ENCODE data around the gene GTF2A2. TPM values are rescaled to one million over a fixed set of nuclear protein-coding genes. Genes with fewer than 3 reads are reported as not detected.

Gene GTF2A2
- total and polyA plus RNA-seq, 4 donors = 11.7 to 101 (median 27.2) TPM

DNA sequence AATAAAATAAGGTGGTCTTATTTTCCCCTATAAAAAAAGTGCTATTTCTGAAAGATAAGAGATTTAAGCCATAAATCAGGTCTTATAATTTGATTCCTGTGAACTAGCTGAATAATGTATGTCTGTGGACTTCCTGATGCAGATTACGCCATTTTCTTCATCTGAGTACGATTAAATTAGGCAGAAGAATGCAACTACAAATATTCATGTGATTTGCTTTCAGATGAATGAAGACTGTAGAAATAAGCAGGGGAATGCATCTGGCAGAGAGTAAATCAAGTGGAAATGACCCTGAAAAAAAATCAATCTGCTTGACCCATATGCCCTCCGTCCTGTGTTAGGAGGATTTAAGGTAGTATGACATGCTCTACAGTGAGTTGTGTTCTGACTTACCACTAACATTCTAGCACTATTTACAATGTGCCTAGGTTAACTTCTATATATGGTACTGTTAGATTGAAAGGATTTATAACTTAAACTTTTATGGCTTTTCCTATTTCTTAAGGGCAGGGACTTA, 17.1 kb upstream of the GTF2A2 start:
- no peaks in the 10 kb centered on the region for H3K27me3 ChIP-seq (ENCODE audit: control insufficient read depth in 4 of 4, insufficient read depth in 4 of 4, low read length in 3 of 4)
- no peak overlapping the region for H3K27ac ChIP-seq (ENCODE audit: low read depth in 1 of 2, low read length in 2 of 2)
- H3K36me3 ChIP-seq (ENCODE audit: control insufficient read depth in 4 of 4, insufficient read depth in 3 of 4, low read depth in 1 of 4, low read length in 3 of 4) = peaks cover 22 to 79% (median 60%) of the 10 kb centered on the region in 4 donors
- TF ChIP-seq, protein P1, sequence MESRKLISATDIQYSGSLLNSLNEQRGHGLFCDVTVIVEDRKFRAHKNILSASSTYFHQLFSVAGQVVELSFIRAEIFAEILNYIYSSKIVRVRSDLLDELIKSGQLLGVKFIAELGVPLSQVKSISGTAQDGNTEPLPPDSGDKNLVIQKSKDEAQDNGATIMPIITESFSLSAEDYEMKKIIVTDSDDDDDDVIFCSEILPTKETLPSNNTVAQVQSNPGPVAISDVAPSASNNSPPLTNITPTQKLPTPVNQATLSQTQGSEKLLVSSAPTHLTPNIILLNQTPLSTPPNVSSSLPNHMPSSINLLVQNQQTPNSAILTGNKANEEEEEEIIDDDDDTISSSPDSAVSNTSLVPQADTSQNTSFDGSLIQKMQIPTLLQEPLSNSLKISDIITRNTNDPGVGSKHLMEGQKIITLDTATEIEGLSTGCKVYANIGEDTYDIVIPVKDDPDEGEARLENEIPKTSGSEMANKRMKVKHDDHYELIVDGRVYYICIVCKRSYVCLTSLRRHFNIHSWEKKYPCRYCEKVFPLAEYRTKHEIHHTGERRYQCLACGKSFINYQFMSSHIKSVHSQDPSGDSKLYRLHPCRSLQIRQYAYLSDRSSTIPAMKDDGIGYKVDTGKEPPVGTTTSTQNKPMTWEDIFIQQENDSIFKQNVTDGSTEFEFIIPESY (IDR thresholded peaks at IDR 0.05) = no peak
- TF ChIP-seq GABPA (IDR thresholded peaks at IDR 0.05 in 1 of 2, conservative IDR thresholded peaks at IDR 0.05 in 1 of 2) (no peak), HNF4A (conservative IDR thresholded peaks at IDR 0.05) (peak in 1 of 2 donors; percentile 11)
- WGBS = 55% methylated on average over 3 of the region's 3 CpGs
- no peak for DNase-seq (ENCODE audit: low spot score)
- no peak overlapping the region for H3K4me3 ChIP-seq (ENCODE audit: low read depth in 1 of 3, low read length in 3 of 3)
- H3K9me3 ChIP-seq (ENCODE audit: control insufficient read depth in 4 of 4, low read length in 3 of 4) = no peaks in the 10 kb centered on the region
- H3K4me1 ChIP-seq (ENCODE audit: control insufficient read depth in 4 of 4, insufficient read depth in 4 of 4, low read length in 3 of 4) = peaks cover 0 to 7% (median 5%) of the 10 kb centered on the region in 4 donors
- peak overlapping the region in 1 of 2 donors; percentile 31 for H3K9ac ChIP-seq (ENCODE audit: low read depth in 1 of 2, low read length in 2 of 2)

DNA sequence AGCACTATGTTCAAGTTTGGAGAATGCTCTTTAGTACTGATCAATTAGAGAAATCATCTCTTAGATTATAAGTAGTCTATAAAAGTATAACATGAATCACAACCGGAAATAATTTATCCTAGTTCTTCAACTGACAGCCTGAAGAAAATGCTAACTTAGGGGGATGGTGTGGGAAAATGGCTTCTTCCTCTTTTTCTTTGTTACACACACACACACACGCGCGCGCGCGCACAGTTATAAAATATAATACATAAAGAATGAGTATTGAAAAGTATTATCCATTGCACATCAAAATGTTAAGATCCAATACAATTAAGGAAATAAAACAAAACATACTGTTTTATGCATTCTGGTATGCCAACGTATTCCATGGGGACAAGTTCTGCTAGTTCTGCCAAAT, 11.2 kb upstream of the GTF2A2 start:
- Histone ChIP-seq H3K36me3 (ENCODE audit: control insufficient read depth in 4 of 4, insufficient read depth in 3 of 4, low read depth in 1 of 4, low read length in 3 of 4) (peaks cover 8 to 60% (median 56%) of the 10 kb centered on the region in 4 donors), H3K9ac (ENCODE audit: low read depth in 1 of 2, low read length in 2 of 2) (no peak overlapping the region), H3K27ac (ENCODE audit: low read depth in 1 of 2, low read length in 2 of 2) (no peak overlapping the region), H3K4me1 (ENCODE audit: control insufficient read depth in 4 of 4, insufficient read depth in 4 of 4, low read length in 3 of 4) (no peaks in the 10 kb centered on the region), H3K4me3 (ENCODE audit: low read depth in 1 of 3, low read length in 3 of 3) (no peak overlapping the region), H3K9me3 (ENCODE audit: control insufficient read depth in 4 of 4, low read length in 3 of 4) (no peaks in the 10 kb centered on the region), H3K27me3 (ENCODE audit: control insufficient read depth in 4 of 4, insufficient read depth in 4 of 4, low read length in 3 of 4) (no peaks in the 10 kb centered on the region)
- TF ChIP-seq FOXA1 (IDR thresholded peaks at IDR 0.05) (no peak), EGR1 (IDR thresholded peaks at IDR 0.05; ENCODE audit: low read depth in 2 of 2) (no peak), GABPA (IDR thresholded peaks at IDR 0.05 in 1 of 2, conservative IDR thresholded peaks at IDR 0.05 in 1 of 2) (no peak), YY1 (IDR thresholded peaks at IDR 0.05) (no peak), JUND (IDR thresholded peaks at IDR 0.05) (no peak)
- TF ChIP-seq, protein P2, sequence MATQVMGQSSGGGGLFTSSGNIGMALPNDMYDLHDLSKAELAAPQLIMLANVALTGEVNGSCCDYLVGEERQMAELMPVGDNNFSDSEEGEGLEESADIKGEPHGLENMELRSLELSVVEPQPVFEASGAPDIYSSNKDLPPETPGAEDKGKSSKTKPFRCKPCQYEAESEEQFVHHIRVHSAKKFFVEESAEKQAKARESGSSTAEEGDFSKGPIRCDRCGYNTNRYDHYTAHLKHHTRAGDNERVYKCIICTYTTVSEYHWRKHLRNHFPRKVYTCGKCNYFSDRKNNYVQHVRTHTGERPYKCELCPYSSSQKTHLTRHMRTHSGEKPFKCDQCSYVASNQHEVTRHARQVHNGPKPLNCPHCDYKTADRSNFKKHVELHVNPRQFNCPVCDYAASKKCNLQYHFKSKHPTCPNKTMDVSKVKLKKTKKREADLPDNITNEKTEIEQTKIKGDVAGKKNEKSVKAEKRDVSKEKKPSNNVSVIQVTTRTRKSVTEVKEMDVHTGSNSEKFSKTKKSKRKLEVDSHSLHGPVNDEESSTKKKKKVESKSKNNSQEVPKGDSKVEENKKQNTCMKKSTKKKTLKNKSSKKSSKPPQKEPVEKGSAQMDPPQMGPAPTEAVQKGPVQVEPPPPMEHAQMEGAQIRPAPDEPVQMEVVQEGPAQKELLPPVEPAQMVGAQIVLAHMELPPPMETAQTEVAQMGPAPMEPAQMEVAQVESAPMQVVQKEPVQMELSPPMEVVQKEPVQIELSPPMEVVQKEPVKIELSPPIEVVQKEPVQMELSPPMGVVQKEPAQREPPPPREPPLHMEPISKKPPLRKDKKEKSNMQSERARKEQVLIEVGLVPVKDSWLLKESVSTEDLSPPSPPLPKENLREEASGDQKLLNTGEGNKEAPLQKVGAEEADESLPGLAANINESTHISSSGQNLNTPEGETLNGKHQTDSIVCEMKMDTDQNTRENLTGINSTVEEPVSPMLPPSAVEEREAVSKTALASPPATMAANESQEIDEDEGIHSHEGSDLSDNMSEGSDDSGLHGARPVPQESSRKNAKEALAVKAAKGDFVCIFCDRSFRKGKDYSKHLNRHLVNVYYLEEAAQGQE (IDR thresholded peaks at IDR 0.05) = no peak
- DNase-seq (ENCODE audit: low spot score) = no peak
- WGBS = 90% methylated on average over 8 of the region's 8 CpGs

DNA sequence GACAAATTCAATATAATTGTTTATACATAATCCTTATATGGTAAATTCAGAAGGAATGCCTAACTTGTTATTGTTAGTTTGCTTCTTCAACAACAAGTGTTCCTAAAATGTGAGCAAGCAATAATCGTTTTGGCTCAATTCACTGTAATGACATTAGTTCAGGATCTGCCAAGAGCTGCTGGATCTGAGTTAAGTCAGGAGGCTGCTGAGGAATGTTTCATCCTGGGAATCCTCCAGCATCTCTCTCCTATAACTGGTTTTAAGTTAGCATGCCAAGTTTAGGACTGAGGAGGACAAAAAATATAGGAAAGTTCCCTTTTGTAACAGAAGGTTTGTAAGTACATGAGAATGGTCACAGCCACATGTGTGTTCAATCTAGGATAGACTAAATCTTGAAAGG, 4.9 kb upstream of the GTF2A2 start:
- peaks cover 3 to 19% (median 16%) of the 10 kb centered on the region in 4 donors for H3K4me1 ChIP-seq (ENCODE audit: control insufficient read depth in 4 of 4, insufficient read depth in 4 of 4, low read length in 3 of 4)
- no peak for TF ChIP-seq NR2F2 (IDR thresholded peaks at IDR 0.05)
- no peak for TF ChIP-seq EGR1 (IDR thresholded peaks at IDR 0.05; ENCODE audit: low read depth in 2 of 2)
- no peak for TF ChIP-seq HNF4G (IDR thresholded peaks at IDR 0.05)
- no peak for TF ChIP-seq RXRA (IDR thresholded peaks at IDR 0.05)
- TF ChIP-seq HNF4A (conservative IDR thresholded peaks at IDR 0.05) = no peak
- TF ChIP-seq FOXA2 (IDR thresholded peaks at IDR 0.05) = no peak
- TF ChIP-seq, protein P3, sequence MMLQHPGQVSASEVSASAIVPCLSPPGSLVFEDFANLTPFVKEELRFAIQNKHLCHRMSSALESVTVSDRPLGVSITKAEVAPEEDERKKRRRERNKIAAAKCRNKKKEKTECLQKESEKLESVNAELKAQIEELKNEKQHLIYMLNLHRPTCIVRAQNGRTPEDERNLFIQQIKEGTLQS (IDR thresholded peaks at IDR 0.05) = no peak
- DNase-seq (ENCODE audit: low spot score) = no peak
- no peak overlapping the region for H3K9ac ChIP-seq (ENCODE audit: low read depth in 1 of 2, low read length in 2 of 2)
- no peak overlapping the region for H3K4me3 ChIP-seq (ENCODE audit: low read depth in 1 of 3, low read length in 3 of 3)
- 32% methylated on average over 1 of the region's 1 CpG for WGBS
- H3K36me3 ChIP-seq (ENCODE audit: control insufficient read depth in 4 of 4, insufficient read depth in 3 of 4, low read depth in 1 of 4, low read length in 3 of 4) = peaks cover 2 to 28% (median 15%) of the 10 kb centered on the region in 4 donors
- H3K9me3 ChIP-seq (ENCODE audit: control insufficient read depth in 4 of 4, low read length in 3 of 4) = no peaks in the 10 kb centered on the region
- no peak overlapping the region for H3K27ac ChIP-seq (ENCODE audit: low read depth in 1 of 2, low read length in 2 of 2)
- H3K27me3 ChIP-seq (ENCODE audit: control insufficient read depth in 4 of 4, insufficient read depth in 4 of 4, low read length in 3 of 4) = no peaks in the 10 kb centered on the region

Data from liver (tissue), 9 donors.